ENCODE results near the gene CRACDL.
A peak's percentile ranks its signal among the peaks of the same experiment; 100 is the strongest.

CRACDL gene

GRCh38 chr2:98935777-98936352 is at the start of gene CRACDL:
Gene CRACDL, minus strand, starts transcription at chr2:98936225. Its CDS starts 89,425 bp downstream, at chr2:98846800.
- TF ChIP-seq TOX (CRISPR knock-in tag; IDR thresholded peaks at IDR 0.05; ENCODE audit: borderline replicate concordance) (no peak), ZNF8 (CRISPR knock-in tag; IDR thresholded peaks at IDR 0.05) (no peak), CSDC2 (CRISPR knock-in tag; IDR thresholded peaks at IDR 0.05) (no peak), GLIS3 (CRISPR knock-in tag; IDR thresholded peaks at IDR 0.05) (no peak), TSHZ2 (CRISPR knock-in tag; IDR thresholded peaks at IDR 0.05) (no peak), ARNTL (CRISPR knock-in tag; IDR thresholded peaks at IDR 0.05; ENCODE audit: borderline replicate concordance, low read depth) (no peak), ZC3H10 (CRISPR knock-in tag; IDR thresholded peaks at IDR 0.05) (no peak)
- peak; percentile 70 for ATAC-seq

- TF ChIP-seq ZNF8 (CRISPR knock-in tag; IDR thresholded peaks at IDR 0.05) (no peak), GLIS3 (CRISPR knock-in tag; IDR thresholded peaks at IDR 0.05) (no peak), TOX (CRISPR knock-in tag; IDR thresholded peaks at IDR 0.05; ENCODE audit: borderline replicate concordance) (no peak), ESRRG (CRISPR knock-in tag; IDR thresholded peaks at IDR 0.05) (no peak), PATZ1 (CRISPR knock-in tag; IDR thresholded peaks at IDR 0.05; ENCODE audit: borderline replicate concordance) (no peak), TCF4 (CRISPR knock-in tag; IDR thresholded peaks at IDR 0.05; ENCODE audit: borderline replicate concordance) (no peak), ISL1 (CRISPR knock-in tag; IDR thresholded peaks at IDR 0.05) (no peak), ZC3H10 (CRISPR knock-in tag; IDR thresholded peaks at IDR 0.05) (no peak), CREB5 (CRISPR knock-in tag; IDR thresholded peaks at IDR 0.05; ENCODE audit: low read depth) (no peak), ARNTL (CRISPR knock-in tag; IDR thresholded peaks at IDR 0.05; ENCODE audit: borderline replicate concordance, low read depth) (no peak), TSHZ2 (CRISPR knock-in tag; IDR thresholded peaks at IDR 0.05) (no peak), CSDC2 (CRISPR knock-in tag; IDR thresholded peaks at IDR 0.05) (no peak), ZNF70 (CRISPR knock-in tag; IDR thresholded peaks at IDR 0.05) (no peak), CSRNP3 (CRISPR knock-in tag; IDR thresholded peaks at IDR 0.05) (no peak), OSR1 (CRISPR knock-in tag; IDR thresholded peaks at IDR 0.05) (no peak)
- ATAC-seq: no peak
Measured at GRCh38 chr2:98975611-98976010, 39.6 kb upstream of the CRACDL start.

- no peak for ATAC-seq
- TF ChIP-seq RARB (CRISPR knock-in tag; IDR thresholded peaks at IDR 0.05) (no peak), ZNF8 (CRISPR knock-in tag; IDR thresholded peaks at IDR 0.05) (no peak), TCF4 (CRISPR knock-in tag; IDR thresholded peaks at IDR 0.05; ENCODE audit: borderline replicate concordance) (no peak), ARNTL (CRISPR knock-in tag; IDR thresholded peaks at IDR 0.05; ENCODE audit: borderline replicate concordance, low read depth) (no peak), ZFP30 (CRISPR knock-in tag; IDR thresholded peaks at IDR 0.05) (no peak), CREB5 (CRISPR knock-in tag; IDR thresholded peaks at IDR 0.05; ENCODE audit: low read depth) (no peak), POU6F1 (CRISPR knock-in tag; IDR thresholded peaks at IDR 0.05; ENCODE audit: borderline replicate concordance, low read depth) (no peak), ISL1 (CRISPR knock-in tag; IDR thresholded peaks at IDR 0.05) (no peak), TOX (CRISPR knock-in tag; IDR thresholded peaks at IDR 0.05; ENCODE audit: borderline replicate concordance) (no peak), ZFP3 (CRISPR knock-in tag; IDR thresholded peaks at IDR 0.05) (no peak), ESRRG (CRISPR knock-in tag; IDR thresholded peaks at IDR 0.05) (no peak), GLIS3 (CRISPR knock-in tag; IDR thresholded peaks at IDR 0.05) (no peak)
Measured at GRCh38 chr2:98972582-98973167, 36.6 kb upstream of the CRACDL start.

All from SK-N-SH treated with all-trans-retinoic acid at 6 μM for 48 hours (cell line).